Measurements from ENCODE around the gene ZMYM2.
"Not testable (repeated sequence)": the region's sequence is repeated elsewhere in the genome, so short reads cannot be mapped to it uniquely, and the experiment has no call there.

ZMYM2 gene

DNA sequence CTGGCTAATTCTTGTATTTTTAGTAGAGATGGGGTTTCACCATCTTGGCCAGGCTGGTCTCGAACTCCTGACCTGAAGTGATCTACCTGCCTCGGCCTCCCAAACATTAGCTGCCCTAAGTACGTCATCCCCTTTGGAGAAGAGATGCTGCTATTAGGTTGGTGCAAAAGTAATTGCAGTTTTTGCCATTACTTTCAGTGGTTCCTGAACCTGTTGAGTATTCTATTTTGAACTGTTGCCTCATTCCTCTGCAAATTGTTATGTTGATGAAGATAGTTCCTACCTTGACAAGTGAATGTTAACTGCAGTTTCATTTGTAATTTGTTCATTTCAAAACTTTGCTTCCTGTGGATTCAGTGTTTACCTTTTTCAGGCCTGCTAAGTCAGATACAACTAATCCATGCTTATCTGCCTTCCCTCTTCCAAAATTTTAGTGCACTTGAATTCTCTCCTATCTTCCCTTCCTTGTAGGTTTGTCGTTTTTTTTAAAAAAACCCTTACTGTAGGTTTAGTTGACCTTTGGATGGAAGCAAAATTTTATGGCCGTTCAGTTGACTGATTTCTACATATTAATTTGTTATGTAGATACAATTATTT is 24.0 kb downstream of the ZMYM2 start:
- in situ Hi-C loops (cut with HindIII; ENCODE audit: low sequenced_read_pairs): no loop called here

DNA sequence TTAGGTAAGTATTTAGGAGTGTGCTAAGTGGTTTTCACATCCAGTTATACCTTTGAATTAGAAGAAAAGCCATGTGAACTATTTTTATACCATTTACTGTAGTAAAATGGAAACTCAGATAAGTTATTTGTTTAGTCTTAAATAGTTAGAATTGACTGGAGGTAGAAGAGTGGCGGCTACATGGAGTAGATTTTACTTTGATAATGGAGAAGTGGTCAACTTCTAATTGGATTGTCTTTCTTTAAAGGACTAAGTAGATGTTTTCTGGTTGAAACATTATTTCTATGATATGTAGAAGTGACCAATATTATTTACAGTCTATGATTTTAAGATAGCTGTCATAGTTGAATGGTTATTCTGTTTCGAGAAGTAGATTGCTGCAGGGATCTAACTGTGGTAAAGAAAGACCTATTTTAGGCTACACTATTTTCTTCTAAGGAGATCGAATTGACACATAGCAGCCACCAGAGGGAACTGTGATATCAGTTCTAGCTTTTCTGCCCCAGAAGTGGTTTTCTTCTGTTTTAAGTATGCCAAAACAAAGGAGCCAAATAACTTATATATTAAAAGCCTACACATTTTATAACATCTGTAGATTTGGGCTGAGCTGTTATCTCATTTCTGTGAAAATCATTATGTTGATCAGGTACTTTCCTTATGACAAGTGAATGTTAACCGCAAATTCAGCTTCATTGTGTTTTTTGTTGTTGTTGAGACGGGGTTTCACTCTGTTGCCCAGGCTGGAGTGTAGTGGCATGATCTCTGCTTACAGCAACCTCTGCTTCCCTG is 26.1 kb downstream of the ZMYM2 start:
- in situ Hi-C loops (cut with HindIII; ENCODE audit: low sequenced_read_pairs): no loop called here

DNA sequence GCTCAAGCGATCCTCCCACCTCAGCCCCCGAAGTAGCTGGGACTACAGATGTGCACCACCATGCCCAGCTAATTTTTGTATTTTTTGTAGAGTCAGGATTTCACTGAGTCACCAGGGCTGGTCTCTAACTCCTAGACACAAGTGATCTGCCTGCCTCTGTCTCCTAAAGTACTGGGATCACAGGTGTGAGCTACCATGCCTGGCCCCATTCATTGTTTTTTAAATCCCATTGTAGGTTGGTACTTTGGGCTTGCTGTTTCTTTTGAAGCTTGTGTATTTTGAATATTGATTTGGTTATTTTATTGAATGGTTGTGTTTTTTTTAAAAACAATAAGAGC is 26.7 kb downstream of the ZMYM2 start:
- in situ Hi-C loops (cut with HindIII; ENCODE audit: low sequenced_read_pairs): no loop called here

DNA sequence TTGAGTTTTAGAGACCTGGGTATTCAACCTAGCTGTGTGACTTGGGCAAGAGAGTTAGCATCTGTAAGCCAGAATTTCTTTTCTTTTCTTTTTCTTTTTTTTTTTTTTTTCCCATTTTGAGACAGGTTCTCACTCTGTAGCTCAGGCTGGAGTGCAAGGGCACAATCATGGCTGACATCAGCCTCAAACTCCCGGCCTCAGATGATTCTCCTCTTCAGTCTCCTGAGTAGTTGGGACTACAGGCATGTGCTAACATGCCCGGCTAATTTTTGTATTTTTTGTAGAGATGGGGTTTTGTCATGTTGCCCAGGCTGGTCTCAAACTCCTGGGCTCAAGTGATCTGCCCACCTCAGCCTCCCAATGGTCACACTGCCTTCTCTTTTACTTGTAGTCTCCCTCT is 33.0 kb downstream of the ZMYM2 start:
- in situ Hi-C loops (cut with HindIII; ENCODE audit: low sequenced_read_pairs): no loop called here

DNA sequence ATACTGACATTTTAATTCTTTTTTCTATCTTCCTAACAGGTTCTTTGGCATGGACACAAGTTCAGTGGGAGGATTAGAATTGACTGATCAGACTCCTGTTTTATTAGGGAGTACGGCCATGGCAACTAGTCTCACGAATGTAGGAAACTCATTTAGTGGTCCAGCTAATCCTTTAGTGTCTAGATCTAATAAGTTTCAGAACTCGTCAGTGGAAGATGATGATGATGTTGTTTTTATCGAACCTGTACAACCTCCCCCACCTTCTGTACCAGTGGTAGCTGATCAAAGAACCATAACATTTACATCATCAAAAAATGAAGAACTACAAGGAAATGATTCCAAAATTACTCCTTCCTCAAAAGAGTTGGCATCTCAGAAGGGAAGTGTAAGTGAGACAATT is 34.5 kb downstream of the ZMYM2 start:
- in situ Hi-C loops (cut with HindIII; ENCODE audit: low sequenced_read_pairs): no loop called here

DNA sequence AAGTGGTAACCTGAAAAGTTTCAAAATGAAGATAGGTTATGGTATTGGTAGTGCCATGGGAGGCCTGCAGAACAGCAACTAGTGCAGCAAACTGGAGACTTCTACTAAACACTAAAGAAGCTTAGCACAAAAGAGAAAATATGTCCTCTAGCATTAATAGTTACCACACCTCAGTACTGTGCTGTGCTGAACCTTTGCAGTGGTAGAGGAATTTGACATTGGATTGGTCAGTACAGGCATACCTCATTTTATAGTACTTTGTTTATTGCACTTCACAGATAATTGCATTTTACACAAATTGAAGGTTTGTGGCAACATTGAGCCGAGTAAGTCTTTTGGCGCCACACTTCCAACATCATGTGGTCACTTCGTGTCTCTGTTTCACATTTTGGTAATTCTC is 40.4 kb downstream of the ZMYM2 start:
- in situ Hi-C loops (cut with HindIII; ENCODE audit: low sequenced_read_pairs): no loop called here

DNA sequence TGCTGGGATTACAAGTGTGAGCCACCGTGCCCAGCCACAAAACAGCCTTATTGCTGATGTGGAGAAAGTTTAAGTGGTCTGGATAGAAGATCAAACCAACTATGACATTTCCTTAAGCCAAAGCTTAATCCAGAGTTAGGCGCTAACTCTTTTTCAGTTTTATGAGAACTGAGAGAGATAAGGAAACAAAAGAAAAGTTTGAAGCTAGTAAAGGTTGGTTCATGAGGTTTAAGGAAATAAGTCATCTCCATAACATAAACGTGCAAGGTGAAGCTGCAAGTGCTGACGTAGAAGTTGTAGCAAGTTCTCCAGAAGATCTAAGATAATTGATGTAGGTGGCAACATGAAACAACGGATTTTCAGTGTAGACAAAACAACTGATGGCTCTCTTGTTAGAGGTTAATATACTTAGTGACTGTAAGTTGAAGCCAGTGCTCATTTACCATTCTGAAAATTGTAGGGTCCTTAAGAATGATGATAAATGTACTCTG is 41.6 kb downstream of the ZMYM2 start:
- in situ Hi-C loops (cut with HindIII; ENCODE audit: low sequenced_read_pairs): no loop called here

DNA sequence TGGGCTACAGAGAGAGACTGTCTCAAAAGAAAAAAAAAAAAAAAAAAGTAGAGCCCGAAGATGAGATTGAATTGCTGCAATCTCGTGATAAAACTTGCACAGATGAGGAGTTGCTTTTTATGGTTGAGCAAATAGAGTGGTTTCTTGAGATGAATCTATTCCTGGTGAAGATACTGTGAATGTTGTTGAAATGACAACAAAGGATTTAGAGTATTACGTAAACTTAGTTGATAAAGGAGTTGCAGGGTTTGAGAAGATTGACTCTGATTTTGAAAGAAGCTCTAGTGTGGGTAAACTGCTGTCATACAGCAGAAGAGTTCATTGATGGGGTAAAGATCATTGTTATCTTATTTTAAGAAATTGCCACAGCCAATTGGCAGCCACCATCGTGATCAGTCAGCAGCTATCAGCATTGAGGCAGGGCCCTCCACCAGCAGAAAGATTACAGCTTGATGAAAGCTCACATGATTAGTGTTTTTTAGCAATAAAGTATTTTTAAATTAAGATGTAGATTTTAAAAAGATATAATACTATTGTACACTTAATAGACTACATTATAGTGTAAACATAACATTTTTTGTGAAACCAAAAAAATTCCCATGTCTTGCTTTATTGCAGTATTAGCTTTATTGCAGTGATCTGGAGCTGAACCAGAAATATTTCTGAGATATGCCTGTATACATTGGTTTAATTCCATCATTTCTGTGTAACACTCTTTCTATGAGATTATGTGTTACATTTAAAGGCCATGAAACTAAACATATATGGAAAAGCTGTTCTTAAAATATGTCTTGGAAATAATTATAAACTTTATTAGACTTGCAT is 43.1 kb downstream of the ZMYM2 start:
- in situ Hi-C loops (cut with HindIII; ENCODE audit: low sequenced_read_pairs): no loop called here

DNA sequence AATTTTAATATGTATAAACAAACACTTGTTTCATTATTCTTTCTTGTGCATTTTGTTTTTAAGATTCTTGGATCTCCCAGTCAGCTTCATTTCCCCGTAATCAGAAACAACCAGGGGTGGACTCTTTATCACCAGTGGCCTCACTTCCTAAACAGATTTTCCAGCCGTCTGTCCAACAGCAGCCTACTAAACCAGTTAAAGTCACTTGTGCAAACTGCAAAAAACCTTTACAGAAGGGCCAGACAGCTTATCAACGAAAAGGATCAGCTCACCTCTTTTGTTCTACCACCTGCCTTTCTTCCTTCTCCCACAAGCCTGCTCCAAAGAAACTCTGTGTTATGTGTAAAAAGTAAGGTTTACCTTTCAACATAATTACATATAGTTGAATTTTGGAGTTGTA is 44.3 kb downstream of the ZMYM2 start:
- in situ Hi-C loops (cut with HindIII; ENCODE audit: low sequenced_read_pairs): no loop called here

DNA sequence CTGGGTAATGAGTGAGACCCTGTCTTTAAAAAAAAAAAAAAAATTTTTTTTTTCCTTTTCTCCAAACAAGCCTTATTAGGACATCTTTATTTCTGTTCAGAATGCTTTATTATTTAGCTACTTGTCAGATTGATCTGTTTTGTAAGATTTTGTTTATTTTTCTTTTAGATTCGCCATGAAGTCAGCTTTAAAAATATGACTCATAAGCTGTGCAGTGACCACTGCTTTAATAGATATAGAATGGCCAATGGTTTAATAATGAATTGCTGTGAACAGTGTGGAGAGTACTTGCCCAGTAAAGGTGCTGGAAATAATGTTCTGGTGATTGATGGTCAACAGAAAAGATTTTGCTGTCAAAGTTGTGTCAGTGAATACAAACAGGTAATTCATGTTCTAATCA is 47.7 kb downstream of the ZMYM2 start:
- in situ Hi-C loops (cut with HindIII; ENCODE audit: low sequenced_read_pairs): no loop called here

DNA sequence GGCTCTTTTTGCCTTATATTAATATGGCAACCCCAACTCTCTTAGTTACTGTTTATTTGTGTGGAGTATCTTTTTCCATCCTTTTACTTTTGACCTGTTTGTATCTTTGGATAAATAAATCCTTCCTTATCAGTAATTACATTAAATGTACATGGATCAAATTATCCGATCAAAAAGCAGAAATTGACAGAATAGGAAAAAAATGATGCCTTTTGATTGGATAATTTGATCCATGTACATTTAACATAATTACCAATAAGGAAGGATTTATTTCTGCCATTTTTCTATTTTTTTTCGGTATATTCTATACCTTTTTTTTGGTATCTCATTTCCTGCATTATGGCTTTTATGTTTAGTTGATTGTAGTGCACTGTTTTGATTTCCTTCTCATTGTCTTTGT is 57.2 kb downstream of the ZMYM2 start:
- in situ Hi-C loops (cut with HindIII; ENCODE audit: low sequenced_read_pairs): no loop called here

DNA sequence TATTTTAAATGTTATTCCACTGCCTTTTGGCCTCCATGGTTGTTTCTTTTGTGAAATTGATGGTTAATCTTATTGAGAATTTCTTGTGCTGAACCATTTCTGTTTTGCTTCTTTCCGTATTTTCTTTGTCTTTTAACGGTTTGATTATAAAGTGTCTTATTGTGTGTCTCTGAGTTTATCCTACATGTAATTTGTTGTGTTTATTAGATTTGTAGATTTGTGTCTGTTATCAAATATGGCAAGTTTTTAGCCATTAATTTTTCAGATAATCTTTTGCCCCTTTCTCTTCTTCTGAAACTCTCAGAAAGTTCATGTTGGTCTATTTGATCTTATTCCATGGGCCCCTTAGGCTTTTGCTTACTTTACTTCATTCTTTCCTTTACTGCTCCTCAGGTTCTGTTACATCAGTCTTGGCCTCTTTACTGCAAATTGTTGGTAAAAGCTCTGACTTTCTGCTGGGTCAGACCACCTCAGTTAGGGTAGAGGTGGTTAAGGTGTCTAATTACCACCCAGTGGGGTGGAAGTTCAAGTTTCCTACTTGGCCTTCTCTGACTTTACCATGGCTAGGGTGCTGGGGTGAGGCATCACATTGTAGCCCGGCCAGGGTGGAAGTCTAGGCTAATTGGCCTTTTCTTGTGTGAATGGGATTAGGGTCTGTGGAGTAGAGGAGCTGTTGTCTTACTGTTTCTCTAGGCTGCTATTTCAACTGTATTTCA is 58.3 kb downstream of the ZMYM2 start:
- in situ Hi-C loops (cut with HindIII; ENCODE audit: low sequenced_read_pairs): no loop called here

DNA sequence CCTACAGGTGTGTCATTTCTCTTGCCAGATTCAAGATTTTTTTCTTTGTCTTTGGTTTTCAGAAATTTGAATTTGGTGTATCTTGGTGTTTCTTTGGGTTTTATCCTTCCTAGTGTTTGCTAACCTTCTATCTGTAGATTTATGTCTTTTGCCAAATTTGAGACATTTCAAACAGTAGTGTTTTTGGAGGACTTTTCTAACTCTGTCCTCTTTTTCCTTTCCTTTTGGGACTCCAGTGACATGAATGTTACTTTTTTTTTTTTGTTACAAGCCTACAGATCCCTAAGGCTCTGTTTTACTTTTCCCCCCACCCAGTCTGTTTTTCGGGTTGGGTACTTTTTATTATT is 58.8 kb downstream of the ZMYM2 start:
- in situ Hi-C loops (cut with HindIII; ENCODE audit: low sequenced_read_pairs): no loop called here

DNA sequence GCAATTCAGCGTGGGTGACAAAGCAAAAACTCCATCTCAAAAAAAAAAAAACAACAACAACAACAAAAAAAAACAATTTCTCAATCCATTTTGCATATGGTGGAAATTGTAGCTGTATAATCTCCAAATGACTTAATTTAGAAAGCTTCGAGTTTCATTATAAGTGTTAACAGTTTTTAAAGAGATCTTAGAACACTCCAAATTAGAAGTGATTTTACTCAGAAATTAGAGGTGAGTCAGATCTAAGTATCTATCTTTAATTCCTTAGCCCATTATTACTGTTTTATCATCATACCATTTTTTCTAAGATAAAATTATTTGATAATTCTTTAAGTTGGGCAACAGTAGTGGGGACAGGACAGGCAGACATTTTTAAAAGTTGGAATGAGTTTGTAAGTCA is 60.5 kb downstream of the ZMYM2 start:
- in situ Hi-C loops (cut with HindIII; ENCODE audit: low sequenced_read_pairs): no loop called here

DNA sequence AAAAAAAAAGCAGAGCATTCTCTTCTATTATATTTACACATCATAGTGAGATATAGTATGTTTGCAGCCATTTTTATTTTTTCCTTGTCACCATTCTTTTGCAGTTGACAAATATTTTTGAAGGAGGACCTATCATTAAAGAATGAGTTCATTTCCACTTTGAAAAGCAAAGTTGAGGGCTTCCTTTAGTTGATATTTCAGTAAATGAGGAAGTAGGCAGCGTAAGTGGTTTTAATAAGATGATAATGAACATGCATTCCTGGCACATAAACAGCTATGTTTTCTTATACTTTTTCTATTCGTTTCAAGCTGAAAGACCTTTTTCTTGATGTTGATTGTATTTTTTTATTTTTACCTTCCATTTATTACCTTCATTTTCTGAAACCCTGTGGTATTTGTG is 66.2 kb downstream of the ZMYM2 start:
- in situ Hi-C loops (cut with HindIII; ENCODE audit: low sequenced_read_pairs): no loop called here

DNA sequence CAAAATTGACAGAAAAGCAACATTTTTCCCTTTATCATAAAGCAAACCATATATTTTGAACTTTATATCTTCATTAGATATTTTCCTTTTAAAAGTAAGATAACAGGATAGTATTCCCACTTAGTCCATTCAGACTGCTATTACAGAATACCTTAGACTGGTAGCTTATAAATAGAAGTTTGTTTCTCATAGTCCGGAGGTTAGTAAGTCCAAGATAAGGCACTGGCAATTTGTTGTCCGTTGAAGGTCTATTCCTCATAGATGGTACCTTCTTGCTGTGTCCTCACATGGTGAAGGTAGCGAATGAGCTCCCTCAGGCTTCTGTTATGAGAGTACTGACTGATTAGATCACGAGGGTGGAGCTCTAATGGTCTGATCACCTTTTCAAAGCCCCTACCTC is 70.4 kb downstream of the ZMYM2 start:
- in situ Hi-C loops (cut with HindIII; ENCODE audit: low sequenced_read_pairs): no loop called here

DNA sequence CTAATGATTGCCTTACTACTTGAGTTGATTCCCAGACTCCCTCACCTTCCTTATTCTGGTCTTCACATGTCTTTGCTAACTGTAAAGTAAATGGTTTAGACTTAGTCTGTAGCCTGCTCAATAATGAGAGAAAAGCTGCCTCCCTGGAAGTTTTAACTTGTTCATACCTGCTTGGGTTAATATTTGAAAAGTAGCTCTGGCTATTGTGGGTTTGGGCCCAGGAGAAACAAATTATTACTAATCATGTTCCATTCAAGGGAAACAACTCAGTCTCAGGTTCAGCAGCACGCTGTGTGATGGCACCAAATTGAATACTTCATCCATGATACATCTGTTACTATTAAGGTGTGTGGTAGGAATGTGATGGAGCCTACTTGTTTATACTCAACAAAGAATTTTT is 75.0 kb downstream of the ZMYM2 start:
- in situ Hi-C loops (cut with HindIII; ENCODE audit: low sequenced_read_pairs): no loop called here

DNA sequence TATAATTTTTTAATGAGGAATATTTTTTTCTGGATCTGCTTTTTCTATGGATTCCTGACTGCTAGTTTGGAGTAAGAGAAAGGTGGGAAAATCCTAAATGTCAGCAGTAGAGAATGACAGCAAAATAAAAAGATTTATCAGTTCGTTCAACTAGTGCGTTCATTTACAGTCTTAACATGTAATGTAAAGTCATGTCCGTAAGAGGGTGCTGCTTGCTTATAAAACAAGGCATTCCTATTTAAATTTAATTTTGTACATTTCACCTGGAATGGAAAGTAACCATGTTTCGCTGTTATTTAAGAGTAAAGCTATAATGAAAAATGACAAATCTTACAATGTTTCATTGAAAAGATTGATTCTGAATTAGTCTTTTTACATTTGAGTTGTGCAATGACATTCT is 76.6 kb downstream of the ZMYM2 start:
- in situ Hi-C loops (cut with HindIII; ENCODE audit: low sequenced_read_pairs): no loop called here

DNA sequence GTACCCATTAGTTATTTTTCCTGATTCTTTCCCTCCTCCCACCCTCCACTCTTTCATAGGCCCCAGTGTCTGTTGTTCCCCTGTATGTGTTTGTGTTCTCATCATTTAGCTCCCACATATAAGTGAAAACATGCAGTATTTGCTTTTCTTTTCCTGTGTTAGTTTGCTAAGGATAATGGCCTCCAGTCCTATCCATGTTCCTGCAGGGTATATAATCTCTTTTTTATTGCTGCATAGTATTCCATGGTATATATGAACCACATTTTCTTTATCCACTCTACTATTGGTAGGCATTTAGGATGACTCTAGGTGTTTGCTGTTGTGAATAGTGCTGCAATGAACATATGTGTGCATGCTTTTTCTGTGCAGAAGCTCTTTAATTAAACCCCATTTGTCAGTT is 79.4 kb downstream of the ZMYM2 start:
- in situ Hi-C loops (cut with HindIII; ENCODE audit: low sequenced_read_pairs): no loop called here

DNA sequence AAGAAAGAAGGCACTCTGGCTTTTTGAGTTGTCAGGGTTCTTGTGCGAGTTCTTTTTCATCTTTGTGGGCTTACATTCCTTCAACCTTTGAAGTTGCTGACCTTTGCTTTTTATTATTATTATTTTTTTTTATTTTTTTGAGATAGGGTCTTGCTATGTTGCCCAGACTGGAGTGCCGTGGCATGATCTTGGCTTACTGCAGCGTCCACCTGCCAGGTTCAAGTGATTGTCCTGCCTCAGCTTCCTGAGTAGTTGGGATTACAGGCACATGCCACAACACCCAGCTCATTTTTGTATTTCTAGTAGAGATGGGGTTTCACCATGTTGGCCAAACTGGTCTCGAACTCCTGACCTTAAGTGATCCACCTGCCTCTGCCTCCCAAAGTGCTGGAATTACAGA is 84.1 kb downstream of the ZMYM2 start:
- in situ Hi-C loops (cut with HindIII; ENCODE audit: low sequenced_read_pairs): not testable (repeated sequence)

DNA sequence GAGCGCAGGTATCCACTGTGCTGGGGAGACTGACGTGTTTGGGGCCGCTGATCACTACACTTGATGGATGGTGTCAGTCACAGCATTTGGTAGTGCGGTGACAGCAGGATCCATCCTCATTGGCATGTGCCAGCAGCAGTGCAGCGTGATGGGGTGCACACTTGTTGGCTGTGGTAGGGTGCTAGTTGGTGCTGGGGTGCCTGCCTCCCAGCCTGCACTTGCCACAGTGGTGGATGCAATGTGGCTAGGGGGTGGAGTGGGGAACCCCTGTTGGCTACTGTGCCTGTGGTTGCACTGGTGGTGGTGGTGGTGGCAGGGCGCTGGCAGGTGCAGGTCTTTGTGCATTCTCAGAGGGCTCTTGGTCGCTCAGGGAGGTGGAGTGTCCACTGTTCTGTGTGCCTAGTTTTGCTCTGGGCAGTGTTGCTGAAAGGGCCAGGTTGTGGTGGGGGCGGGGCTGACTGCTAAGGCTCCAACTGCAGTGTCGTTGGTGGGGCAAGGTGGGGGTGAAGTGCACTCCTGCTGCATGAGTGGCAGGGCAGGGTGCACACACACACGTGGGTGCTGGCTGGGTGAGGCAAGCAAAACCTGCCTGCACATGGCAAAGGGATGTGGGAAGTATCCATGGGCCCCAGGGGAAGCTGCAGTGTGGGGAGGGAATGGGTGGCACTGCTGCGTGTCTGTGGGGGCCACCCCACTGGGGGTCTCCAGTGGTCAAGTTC is 84.8 kb downstream of the ZMYM2 start:
- in situ Hi-C loops (cut with HindIII; ENCODE audit: low sequenced_read_pairs): no loop called here

Measured in DLD1 (cell line).